Measurements from ENCODE around the gene CBLL1.

The CBLL1 gene

GRCh38 chr7:107743567-107744344 lies at the start of gene CBLL1:
Gene CBLL1 (plus strand): TSS chr7:107744142. CDS start chr7:107744164, 22 bp downstream.
- peak; percentile 96 to 99 for DNase-seq

- DNase-seq = no peak
Measured at GRCh38 chr7:107694386-107694785, 49.6 kb upstream of the CBLL1 start.

GRCh38 chr7:107696330-107696946 lies 47.5 kb upstream of the CBLL1 start:
- DNase-seq = no peak

GRCh38 chr7:107697321-107698049 lies 46.5 kb upstream of the CBLL1 start:
- DNase-seq = no peak

- no peak for DNase-seq
Measured at GRCh38 chr7:107700570-107700969, 43.4 kb upstream of the CBLL1 start.

GRCh38 chr7:107701191-107701590 lies 42.8 kb upstream of the CBLL1 start:
- no peak for DNase-seq

- no peak for DNase-seq
Measured at GRCh38 chr7:107703219-107703618, 40.7 kb upstream of the CBLL1 start.

GRCh38 chr7:107703872-107704271 lies 40.1 kb upstream of the CBLL1 start:
- DNase-seq = no peak

GRCh38 chr7:107708956-107709355 lies 35.0 kb upstream of the CBLL1 start:
- DNase-seq = no peak

- no peak for DNase-seq
Measured at GRCh38 chr7:107711301-107711700, 32.6 kb upstream of the CBLL1 start.

GRCh38 chr7:107712025-107712424 lies 31.9 kb upstream of the CBLL1 start:
- DNase-seq = no peak

GRCh38 chr7:107712896-107713295 lies 31.0 kb upstream of the CBLL1 start:
- no peak for DNase-seq

GRCh38 chr7:107715531-107715930 lies 28.4 kb upstream of the CBLL1 start:
- DNase-seq = no peak

- no peak for DNase-seq
Measured at GRCh38 chr7:107718456-107719193, 25.3 kb upstream of the CBLL1 start.

GRCh38 chr7:107721286-107721685 lies 22.7 kb upstream of the CBLL1 start:
- DNase-seq = no peak

- DNase-seq = no peak
Measured at GRCh38 chr7:107723255-107723654, 20.7 kb upstream of the CBLL1 start.

GRCh38 chr7:107725138-107725740 lies 18.7 kb upstream of the CBLL1 start:
- peak; percentile 60 to 87 for DNase-seq

- no peak for DNase-seq
Measured at GRCh38 chr7:107726356-107727130, 17.4 kb upstream of the CBLL1 start.

- no peak for DNase-seq
Measured at GRCh38 chr7:107728276-107728675, 15.7 kb upstream of the CBLL1 start.

- peak; percentile 92 to 95 for DNase-seq
Measured at GRCh38 chr7:107742678-107743566, 1.0 kb upstream of the CBLL1 start.

GRCh38 chr7:107744345-107744750 lies 406 bp downstream of the CBLL1 start:
- DNase-seq = peak in 1 of 2 experiments; percentile 68

Data from NCI-H526 (cell line).